ENCODE data around the gene GOSR2. TPM values are rescaled to one million over a fixed set of nuclear protein-coding genes. Genes with fewer than 3 reads are reported as not detected.

GOSR2 gene
- total RNA-seq, 4 donors from 2014 or later = 39.3 to 52.6 (median 48.1) TPM

- H3K4me1 ChIP-seq = peaks cover 0 to 62% (median 20%) of the 10 kb centered on the region in 4 donors
- peaks cover 0 to 16% (median 0%) of the 10 kb centered on the region in 3 donors for H3K36me3 ChIP-seq
- H3K4me3 ChIP-seq = no peak overlapping the region
- H3K9me3 ChIP-seq = no peaks in the 10 kb centered on the region
- H3K27ac ChIP-seq = no peak overlapping the region
- no peak for DNase-seq (ENCODE audit: low spot score in 2 of 2)
- 82% methylated on average over 5 of the region's 5 CpGs for WGBS, 2 donors
- no peaks in the 10 kb centered on the region for H3K27me3 ChIP-seq
- TF ChIP-seq POLR2A (IDR thresholded peaks at IDR 0.05) = no peak
- TF ChIP-seq, protein P1, sequence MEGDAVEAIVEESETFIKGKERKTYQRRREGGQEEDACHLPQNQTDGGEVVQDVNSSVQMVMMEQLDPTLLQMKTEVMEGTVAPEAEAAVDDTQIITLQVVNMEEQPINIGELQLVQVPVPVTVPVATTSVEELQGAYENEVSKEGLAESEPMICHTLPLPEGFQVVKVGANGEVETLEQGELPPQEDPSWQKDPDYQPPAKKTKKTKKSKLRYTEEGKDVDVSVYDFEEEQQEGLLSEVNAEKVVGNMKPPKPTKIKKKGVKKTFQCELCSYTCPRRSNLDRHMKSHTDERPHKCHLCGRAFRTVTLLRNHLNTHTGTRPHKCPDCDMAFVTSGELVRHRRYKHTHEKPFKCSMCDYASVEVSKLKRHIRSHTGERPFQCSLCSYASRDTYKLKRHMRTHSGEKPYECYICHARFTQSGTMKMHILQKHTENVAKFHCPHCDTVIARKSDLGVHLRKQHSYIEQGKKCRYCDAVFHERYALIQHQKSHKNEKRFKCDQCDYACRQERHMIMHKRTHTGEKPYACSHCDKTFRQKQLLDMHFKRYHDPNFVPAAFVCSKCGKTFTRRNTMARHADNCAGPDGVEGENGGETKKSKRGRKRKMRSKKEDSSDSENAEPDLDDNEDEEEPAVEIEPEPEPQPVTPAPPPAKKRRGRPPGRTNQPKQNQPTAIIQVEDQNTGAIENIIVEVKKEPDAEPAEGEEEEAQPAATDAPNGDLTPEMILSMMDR (IDR thresholded peaks at IDR 0.05) = no peak
Observed at GRCh38 chr17:46925185-46925868, 2.4 kb downstream of the GOSR2 start.

DNA sequence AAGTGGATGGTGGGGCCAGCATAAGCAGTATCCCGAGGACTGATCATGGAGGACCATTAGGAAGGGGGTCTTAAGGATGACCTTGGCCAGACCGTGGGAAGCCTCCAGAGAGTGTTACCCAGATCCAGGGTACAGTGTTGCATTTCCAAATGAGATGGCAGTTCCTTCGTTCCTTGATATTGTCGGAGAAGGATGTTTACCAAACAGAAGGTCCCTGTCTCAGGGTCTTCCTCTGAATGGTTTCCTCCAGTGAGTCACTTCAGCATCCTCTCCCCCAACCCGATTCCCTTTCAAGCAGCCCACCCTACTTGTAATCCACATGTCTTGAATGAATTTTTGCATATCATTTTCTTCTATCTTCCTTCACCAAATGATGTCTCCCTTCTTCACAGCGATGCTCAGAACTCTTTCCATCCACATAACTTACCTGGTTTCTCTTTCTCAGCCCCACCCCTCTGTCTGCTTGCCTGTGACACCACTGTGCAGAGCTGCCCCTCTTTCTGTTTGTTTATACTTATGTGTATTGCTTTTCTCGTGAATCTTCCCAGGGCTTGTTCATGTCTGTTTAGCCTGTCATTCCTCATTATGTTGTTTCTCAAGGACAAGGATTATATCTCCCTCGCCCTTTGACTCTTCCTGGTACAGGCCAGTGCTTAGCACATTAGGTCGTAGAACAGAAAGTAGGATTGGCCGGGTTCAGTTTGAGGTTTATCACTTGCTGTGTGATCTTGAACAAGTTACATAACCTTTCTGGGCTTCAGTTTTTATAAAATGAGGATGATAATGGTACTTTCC lies 5.7 kb downstream of the GOSR2 start:
- H3K27me3 ChIP-seq = no peaks in the 10 kb centered on the region
- peaks cover 6 to 50% (median 26%) of the 10 kb centered on the region in 3 donors for H3K36me3 ChIP-seq
- DNase-seq (ENCODE audit: low spot score in 2 of 2) = no peak
- H3K4me3 ChIP-seq = no peak overlapping the region
- H3K27ac ChIP-seq = peak overlapping the region in 1 of 4 donors; percentile 24
- WGBS, 2 donors = 79 to 85% methylated on average over 10 of the region's 10 CpGs
- peaks cover 0 to 62% (median 18%) of the 10 kb centered on the region in 4 donors for H3K4me1 ChIP-seq
- no peaks in the 10 kb centered on the region for H3K9me3 ChIP-seq
- TF ChIP-seq POLR2A (IDR thresholded peaks at IDR 0.05) (no peak), EP300 (IDR thresholded peaks at IDR 0.05) (no peak)
- TF ChIP-seq, protein P1 (IDR thresholded peaks at IDR 0.05) = no peak

- Histone ChIP-seq H3K27me3 (no peaks in the 10 kb centered on the region), H3K9me3 (no peaks in the 10 kb centered on the region), H3K27ac (peak overlapping the region in 1 of 4 donors; percentile 23), H3K4me3 (no peak overlapping the region), H3K36me3 (peaks cover 6 to 57% (median 34%) of the 10 kb centered on the region in 3 donors), H3K4me1 (peaks cover 0 to 54% (median 11%) of the 10 kb centered on the region in 4 donors)
- DNase-seq (ENCODE audit: low spot score in 2 of 2) = no peak
- WGBS, 2 donors = 46 to 58% methylated on average over 6 of the region's 6 CpGs
- TF ChIP-seq POLR2A (IDR thresholded peaks at IDR 0.05) (no peak), EP300 (IDR thresholded peaks at IDR 0.05) (no peak)
- TF ChIP-seq, protein P1 (IDR thresholded peaks at IDR 0.05) = no peak
Observed at GRCh38 chr17:46929413-46929812, 6.5 kb downstream of the GOSR2 start.

GRCh38 chr17:46930051-46930450 lies 7.1 kb downstream of the GOSR2 start:
- Histone ChIP-seq H3K36me3 (peaks cover 6 to 64% (median 35%) of the 10 kb centered on the region in 3 donors), H3K27ac (no peak overlapping the region), H3K4me1 (peaks cover 0 to 48% (median 5%) of the 10 kb centered on the region in 4 donors), H3K27me3 (no peaks in the 10 kb centered on the region), H3K4me3 (no peak overlapping the region), H3K9me3 (no peaks in the 10 kb centered on the region)
- 77 to 84% methylated on average over 4 of the region's 4 CpGs for WGBS, 2 donors
- no peak for DNase-seq (ENCODE audit: low spot score in 2 of 2)
- TF ChIP-seq, protein P1 (IDR thresholded peaks at IDR 0.05) = no peak
- TF ChIP-seq POLR2A (IDR thresholded peaks at IDR 0.05) = no peak
- no peak for TF ChIP-seq EP300 (IDR thresholded peaks at IDR 0.05)

- no peak for DNase-seq (ENCODE audit: low spot score in 2 of 2)
- 83 to 86% methylated on average over 4 of the region's 4 CpGs for WGBS, 2 donors
- H3K36me3 ChIP-seq = peaks cover 9 to 79% (median 48%) of the 10 kb centered on the region in 3 donors
- no peaks in the 10 kb centered on the region for H3K9me3 ChIP-seq
- no peak overlapping the region for H3K4me3 ChIP-seq
- H3K27ac ChIP-seq = no peak overlapping the region
- TF ChIP-seq EP300 (IDR thresholded peaks at IDR 0.05) = no peak
- TF ChIP-seq POLR2A (IDR thresholded peaks at IDR 0.05) = no peak
- TF ChIP-seq, protein P1 (IDR thresholded peaks at IDR 0.05) = no peak
- no peaks in the 10 kb centered on the region for H3K27me3 ChIP-seq
- H3K4me1 ChIP-seq = peaks cover 0 to 33% (median 2%) of the 10 kb centered on the region in 4 donors
Observed at GRCh38 chr17:46931596-46931995, 8.6 kb downstream of the GOSR2 start.

All from tibial nerve (tissue), 4 donors.